ENCODE results near the gene OR4M1.
"Not testable (repeated sequence)": the region's sequence is repeated elsewhere in the genome, so short reads cannot be mapped to it uniquely, and the experiment has no call there.

Gene OR4M1

DNA sequence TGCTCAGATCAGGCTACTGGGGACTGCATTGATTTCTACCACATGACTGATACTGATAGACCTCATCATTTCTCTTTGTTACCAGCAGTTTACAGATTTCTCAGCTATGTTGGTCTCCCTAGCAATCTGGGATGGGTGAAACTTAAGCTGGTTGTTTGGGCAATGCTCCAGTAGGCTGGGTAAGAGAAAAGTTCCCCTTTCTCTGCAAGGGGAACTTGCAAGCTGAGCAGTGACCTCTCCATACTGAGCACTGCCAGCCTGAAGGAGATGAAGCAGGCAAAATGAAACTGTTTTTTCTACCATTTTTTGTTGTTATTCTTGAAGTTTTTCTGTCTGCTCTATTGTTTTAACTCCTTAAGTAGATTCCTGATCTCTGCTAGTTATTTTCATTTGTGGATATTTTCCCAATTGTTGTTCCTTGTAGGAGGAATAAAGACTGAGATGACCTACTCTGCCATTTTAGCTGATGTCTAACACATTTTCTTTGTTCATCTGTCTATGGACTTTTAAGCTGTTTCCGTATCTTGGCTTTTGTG lies 1.3 kb upstream of the OR4M1 start:
- no peak for DNase-seq
- Mint-ChIP-seq H3K9me3 (peaks cover 95% of the 10 kb centered on the region), H3K4me1 (no peaks in the 10 kb centered on the region), H3K4me3 (no peak overlapping the region), H3K36me3 (ENCODE audit: low read depth) (peaks cover 4% of the 10 kb centered on the region), H3K27ac (no peak overlapping the region), H3K27me3 (ENCODE audit: low read depth, poor library complexity) (no peaks in the 10 kb centered on the region)
- no peak for TF ChIP-seq CTCF (IDR thresholded peaks at IDR 0.05)

- H3K36me3 Mint-ChIP-seq (ENCODE audit: low read depth); H3K4me1 Mint-ChIP-seq; H3K27ac Mint-ChIP-seq; H3K4me3 Mint-ChIP-seq; DNase-seq; H3K27me3 Mint-ChIP-seq (ENCODE audit: low read depth, poor library complexity): not testable (repeated sequence)
- peaks cover 95% of the 10 kb centered on the region for H3K9me3 Mint-ChIP-seq
These were observed 850 bp upstream of the OR4M1 start for GRCh38 chr14:19772454-19772853.

- Mint-ChIP-seq H3K9me3 (peaks cover 93% of the 10 kb centered on the region), H3K36me3 (ENCODE audit: low read depth) (peaks cover 4% of the 10 kb centered on the region), H3K27me3 (ENCODE audit: low read depth, poor library complexity) (no peaks in the 10 kb centered on the region), H3K4me3 (no peak overlapping the region), H3K27ac (no peak overlapping the region), H3K4me1 (no peaks in the 10 kb centered on the region)
- no peak for DNase-seq
- TF ChIP-seq CTCF (IDR thresholded peaks at IDR 0.05) = no peak
These were observed 2.3 kb downstream of the OR4M1 start for GRCh38 chr14:19775587-19775986.

DNA sequence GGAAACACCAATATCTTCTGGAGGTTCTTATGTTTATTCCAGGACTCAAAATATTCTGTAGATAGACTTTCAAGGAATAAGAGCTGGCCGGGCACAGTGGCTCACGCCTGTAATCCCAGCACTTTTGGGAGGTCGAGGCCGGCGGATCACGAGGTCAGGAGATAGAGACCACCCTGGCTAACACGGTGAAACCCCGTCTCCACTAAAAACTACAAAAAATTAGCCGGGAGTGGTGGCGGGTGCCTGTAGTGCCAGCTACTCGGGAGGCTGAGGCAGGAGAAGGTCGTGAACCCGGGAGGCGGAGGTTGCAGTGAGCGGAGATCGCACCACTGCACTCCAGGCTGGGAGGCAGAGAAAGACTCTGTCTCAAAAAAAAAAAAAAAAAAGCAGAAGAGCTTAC lies 12.5 kb downstream of the OR4M1 start:
- not testable (repeated sequence) for H3K4me1 Mint-ChIP-seq; H3K36me3 Mint-ChIP-seq (ENCODE audit: low read depth); H3K27ac Mint-ChIP-seq; H3K4me3 Mint-ChIP-seq; H3K27me3 Mint-ChIP-seq (ENCODE audit: low read depth, poor library complexity); DNase-seq
- peaks cover 14% of the 10 kb centered on the region for H3K9me3 Mint-ChIP-seq

GRCh38 chr14:19787318-19787717 lies 14.0 kb downstream of the OR4M1 start:
- H3K4me1 Mint-ChIP-seq; H3K4me3 Mint-ChIP-seq; DNase-seq; H3K36me3 Mint-ChIP-seq (ENCODE audit: low read depth); H3K27ac Mint-ChIP-seq; H3K27me3 Mint-ChIP-seq (ENCODE audit: low read depth, poor library complexity); H3K9me3 Mint-ChIP-seq: not testable (repeated sequence)

GRCh38 chr14:19788150-19788549 lies 14.8 kb downstream of the OR4M1 start:
- H3K36me3 Mint-ChIP-seq (ENCODE audit: low read depth); DNase-seq; H3K4me1 Mint-ChIP-seq; H3K27ac Mint-ChIP-seq; H3K4me3 Mint-ChIP-seq; H3K9me3 Mint-ChIP-seq; H3K27me3 Mint-ChIP-seq (ENCODE audit: low read depth, poor library complexity): not testable (repeated sequence)

DNA sequence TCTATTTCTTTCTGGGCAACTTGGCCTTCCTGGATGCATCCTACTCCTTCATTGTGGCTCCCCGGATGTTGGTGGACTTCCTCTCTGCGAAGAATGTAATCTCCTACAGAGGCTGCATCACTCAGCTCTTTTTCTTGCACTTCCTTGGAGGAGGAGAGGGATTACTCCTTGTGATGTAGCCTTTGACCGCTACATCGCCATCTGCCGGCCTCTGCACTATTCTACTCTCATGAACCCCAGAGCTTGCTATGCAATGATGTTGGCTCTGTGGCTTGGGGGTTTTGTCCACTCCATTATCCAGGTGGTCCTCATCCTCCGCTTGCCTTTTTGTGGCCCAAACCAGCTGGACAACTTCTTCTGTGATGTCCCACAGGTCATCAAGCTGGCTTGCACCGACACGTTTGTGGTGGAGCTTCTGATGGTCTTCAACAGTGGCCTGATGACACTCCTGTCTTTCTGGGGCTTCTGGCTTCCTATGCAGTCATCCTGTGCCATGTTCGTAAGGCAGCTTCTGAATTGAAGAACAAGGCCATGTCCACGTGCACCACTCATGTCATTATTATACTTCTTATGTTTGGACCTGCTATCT lies 23.3 kb downstream of the OR4M1 start:
- peaks cover 37% of the 10 kb centered on the region for H3K9me3 Mint-ChIP-seq
- H3K4me1 Mint-ChIP-seq; DNase-seq; H3K4me3 Mint-ChIP-seq; H3K36me3 Mint-ChIP-seq (ENCODE audit: low read depth); H3K27me3 Mint-ChIP-seq (ENCODE audit: low read depth, poor library complexity); H3K27ac Mint-ChIP-seq: not testable (repeated sequence)

GRCh38 chr14:19799880-19800279 lies 26.6 kb downstream of the OR4M1 start:
- no peak overlapping the region for H3K4me3 Mint-ChIP-seq
- H3K27ac Mint-ChIP-seq = no peak overlapping the region
- DNase-seq = no peak
- no peaks in the 10 kb centered on the region for H3K27me3 Mint-ChIP-seq (ENCODE audit: low read depth, poor library complexity)
- no peaks in the 10 kb centered on the region for H3K4me1 Mint-ChIP-seq
- H3K9me3 Mint-ChIP-seq = peaks cover 46% of the 10 kb centered on the region
- no peaks in the 10 kb centered on the region for H3K36me3 Mint-ChIP-seq (ENCODE audit: low read depth)
- no peak for TF ChIP-seq CTCF (IDR thresholded peaks at IDR 0.05)

Data from nephron progenitor cell (in vitro differentiated cells).